Kasumi-1 (cell line): ENCODE data around the gene SMURF2.

Experiments used
- DNase-seq, 2 experiments: peaks; one replicate each; lab custom pipeline; 2025; lab: John Stamatoyannopoulos, UW

The SMURF2 gene

GRCh38 chr17:64503341-64503740 is 158.8 kb downstream of the SMURF2 start:
- DNase-seq: no peak

DNA sequence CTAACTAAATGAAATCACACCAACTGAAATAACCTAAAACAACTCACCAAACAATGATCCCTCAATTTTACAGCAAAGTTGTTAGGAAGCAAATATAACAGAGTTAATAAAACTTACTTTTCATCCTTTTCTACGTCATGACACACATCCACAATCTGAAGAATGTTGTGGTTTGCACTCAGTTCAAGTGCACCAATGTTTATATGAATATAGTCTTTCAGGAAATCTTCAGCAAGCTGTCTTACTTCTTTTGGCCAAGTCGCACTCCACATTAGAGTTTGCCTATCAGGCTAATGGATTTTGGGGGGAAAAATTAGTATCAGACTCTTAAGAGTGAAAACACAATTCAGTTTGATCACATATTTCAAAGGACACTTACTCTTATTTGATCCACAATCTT is 159.3 kb downstream of the SMURF2 start:
- no peak for DNase-seq

GRCh38 chr17:64502021-64502420 is 160.1 kb downstream of the SMURF2 start:
- no peak for DNase-seq

DNA sequence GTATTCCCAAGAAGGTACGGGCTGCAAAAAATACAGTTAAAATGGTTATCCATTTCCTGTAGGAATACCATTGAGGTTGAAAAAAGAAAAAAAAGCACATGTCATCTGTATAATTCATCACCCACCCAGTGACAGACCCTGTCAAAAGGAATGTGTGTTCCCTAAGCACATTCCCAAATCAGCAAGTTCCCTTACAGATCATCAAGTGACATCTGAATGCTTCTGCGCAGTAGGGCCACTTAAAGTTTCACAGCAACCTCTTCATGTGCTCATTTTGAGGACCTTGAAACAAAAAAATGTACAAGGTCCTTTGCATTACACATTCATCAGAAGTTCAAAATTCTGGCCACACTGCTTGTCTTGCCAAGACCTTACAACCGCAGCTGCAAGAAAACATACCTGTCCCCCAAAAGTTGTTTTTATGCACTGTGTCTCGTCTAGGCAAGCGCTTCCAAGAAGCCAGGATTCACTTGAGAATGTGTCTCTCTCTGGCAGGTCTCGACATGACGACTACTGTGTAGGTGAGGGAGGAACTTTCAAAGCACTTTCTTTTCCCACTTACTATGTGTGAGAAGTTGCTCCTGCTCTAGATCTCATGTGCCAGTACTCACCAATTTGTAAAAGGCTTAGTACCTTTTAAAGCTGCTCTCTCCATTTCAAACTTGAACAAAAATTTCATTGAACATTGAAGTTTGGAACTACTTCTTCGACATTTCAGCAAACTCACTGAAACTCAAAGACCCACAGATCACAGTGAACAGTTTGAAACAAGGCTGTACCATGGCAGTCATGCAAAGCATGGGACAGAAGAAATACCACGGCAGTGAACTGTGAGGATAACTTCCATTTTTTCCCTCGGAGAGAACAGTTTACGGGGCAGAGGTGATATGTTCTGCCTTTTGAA is 161.0 kb downstream of the SMURF2 start:
- DNase-seq: no peak

DNA sequence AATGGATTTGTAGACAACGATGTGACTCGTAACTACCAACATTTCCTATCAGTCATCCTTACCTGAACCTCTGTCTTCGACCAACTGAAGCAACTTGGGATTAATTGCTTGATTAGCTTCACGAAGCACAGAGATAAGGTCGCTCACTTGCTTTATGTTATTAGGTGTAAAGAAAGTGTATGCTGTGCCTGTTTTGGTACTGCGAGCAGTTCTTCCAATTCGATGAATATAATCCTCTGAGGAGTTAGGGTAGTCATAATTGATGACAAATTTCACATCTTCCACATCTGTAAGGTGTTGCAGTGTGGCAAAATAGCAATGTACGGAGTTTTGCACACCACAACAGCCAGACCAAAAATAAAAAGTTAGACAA is 161.6 kb downstream of the SMURF2 start:
- DNase-seq: no peak

DNA sequence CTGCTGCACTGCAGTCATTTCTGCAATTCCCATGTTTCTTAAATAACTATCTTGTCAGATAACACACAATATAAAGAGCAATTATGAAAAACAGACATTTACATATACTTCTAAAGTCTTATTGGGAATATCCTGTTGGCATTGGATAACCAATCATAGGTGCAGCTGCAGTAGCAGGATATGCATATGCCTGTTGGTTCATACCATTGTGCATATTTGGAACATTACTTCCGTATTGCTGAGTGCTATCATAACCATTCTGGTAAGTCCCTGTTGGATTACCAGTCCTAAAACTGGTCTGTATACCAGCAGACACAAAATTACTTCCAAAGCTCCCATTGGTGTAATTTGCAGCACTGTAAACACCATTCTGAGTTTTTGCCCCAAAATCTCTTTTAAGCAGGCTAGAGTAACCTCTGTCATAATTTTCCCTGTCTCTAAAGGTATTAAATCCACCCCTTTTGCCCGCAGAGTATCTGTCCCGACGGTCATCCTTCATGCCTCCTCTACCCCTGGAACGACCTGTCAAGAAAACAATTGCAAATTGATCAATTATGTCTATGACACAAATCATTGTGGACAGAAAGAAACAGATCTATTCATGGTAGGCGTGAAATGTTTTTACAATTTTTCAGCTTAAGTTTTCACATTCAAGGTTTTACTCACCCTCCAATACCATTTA is 162.2 kb downstream of the SMURF2 start:
- DNase-seq: no peak

DNA sequence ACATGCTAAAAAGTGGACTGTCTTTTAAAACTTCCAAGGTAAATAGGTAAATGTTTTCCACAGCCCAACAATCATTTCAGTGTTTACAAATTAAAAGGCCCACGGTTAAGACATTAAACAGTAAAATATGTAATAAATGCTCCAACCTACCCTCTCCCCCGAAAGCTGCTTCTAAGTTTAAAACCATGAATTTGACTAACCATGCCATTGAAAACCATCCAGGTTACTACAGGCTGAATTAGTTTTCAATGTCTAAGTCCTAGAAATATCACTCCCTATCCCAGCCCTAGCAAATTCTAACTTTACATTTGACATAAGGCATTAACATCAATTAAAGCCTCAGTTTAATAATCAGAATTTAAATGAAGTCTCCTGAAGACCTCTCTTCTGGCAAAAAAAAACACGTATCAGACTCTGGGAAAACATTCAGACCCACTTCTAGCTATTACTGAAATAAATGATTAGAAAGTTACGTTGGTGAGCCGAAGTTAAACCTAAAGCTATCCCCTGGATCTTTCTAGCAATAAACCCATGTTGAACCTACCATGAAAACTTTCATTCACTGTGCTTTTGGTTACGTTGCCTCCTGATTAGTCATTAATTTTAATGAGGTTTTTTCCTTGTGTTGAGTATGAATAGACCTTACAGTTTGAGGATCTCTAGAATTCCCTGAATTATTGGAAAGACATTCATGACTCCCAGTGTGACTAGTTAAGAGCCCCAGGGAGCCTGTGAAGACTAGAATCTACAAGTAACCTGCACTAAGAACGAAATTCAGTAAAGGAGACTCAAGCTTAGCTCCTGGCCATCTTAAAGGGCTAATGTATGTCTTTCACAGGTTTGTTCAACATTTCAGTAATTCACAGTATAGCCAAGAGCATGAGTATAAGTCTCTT is 163.6 kb downstream of the SMURF2 start:
- DNase-seq: no peak

GRCh38 chr17:64497565-64498035 is 164.5 kb downstream of the SMURF2 start:
- peak; percentile 74 to 81 for DNase-seq

DNA sequence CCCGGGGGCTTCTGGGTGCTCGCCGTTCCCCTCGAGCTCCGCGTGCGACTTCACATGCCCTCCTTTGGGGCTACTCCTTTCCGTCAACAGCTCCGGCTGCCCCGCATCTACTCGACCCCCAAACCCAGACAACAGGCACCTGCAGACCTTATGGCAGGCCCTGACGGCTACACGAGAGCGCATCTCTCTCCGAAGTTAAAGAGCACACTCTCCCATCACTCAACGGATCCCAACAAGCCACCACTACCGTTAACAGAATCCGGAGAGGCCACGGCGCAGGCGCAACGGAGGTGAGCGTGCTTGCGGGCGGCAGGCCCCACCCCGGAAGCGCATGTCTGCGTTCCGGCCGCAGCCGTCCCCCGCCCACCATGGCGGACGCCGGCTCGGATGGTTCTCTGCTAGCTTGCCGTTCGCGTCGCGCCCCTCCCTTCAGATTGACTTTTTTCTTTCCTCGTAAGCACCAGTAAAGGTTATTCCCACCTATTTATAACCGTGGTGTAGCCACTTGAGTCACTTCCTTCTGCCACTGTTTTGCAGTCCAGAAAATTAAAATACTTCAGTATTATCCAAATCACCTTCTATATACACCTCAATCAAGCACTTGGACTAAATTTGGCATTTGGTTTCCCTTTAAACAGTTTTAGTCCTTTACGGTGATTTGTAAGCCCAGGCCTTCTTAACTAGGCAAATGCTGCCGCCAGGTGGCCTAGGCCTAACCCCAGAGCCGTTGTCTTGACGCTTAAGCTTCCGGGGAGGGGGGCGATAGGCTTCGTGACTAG is 165.1 kb downstream of the SMURF2 start, which contains the start of gene POLG2:
Gene POLG2 (minus strand): TSS at position 269 of the 779 bp plus-strand sequence. CDS start 86 bp downstream, at position 183.
- peak; percentile 97 for DNase-seq

GRCh38 chr17:64496348-64496785 is 165.7 kb downstream of the SMURF2 start:
- no peak for DNase-seq
